LNCAP (cell line): Measurements from ENCODE around the gene B4GALNT3.

Experiments
- CTCF ChIP-seq: fragments of 450-650 bp; IDR thresholded peaks from 2 replicates; pipeline ENCODE4 v1.5.1; 2017; ENCODE audit warnings: mild to moderate bottlenecking

B4GALNT3 gene

GRCh38 chr12:612886-613285 is 153.1 kb downstream of the B4GALNT3 start:
- TF ChIP-seq CTCF, result no peak
